Panc1 (cell line): ENCODE results near the gene EFTUD2. TPM values are rescaled to one million over a fixed set of nuclear protein-coding genes. Genes with fewer than 3 reads are reported as not detected.

Experiments used
- ATAC-seq: fragments of 200-7000 bp; cut with Tn5 transposase; 2 replicates; pipeline ENCODE4 v1.9.1; 2020; ENCODE audit warnings: mild to moderate bottlenecking, moderate library complexity
- Bru-seq: library from RNA; stranded (reverse); fragments of 400-500 nt; gene quantifications from one replicate; lab custom pipeline; 2021; lab: Mats Ljungman, UMichigan
- BruChase-seq, 2 experiments: library from RNA; stranded (reverse); fragments of 400-500 nt; gene quantifications; one replicate each; lab custom pipeline; 2021; lab: Mats Ljungman, UMichigan
- BruUV-seq: library from RNA; stranded (reverse); fragments of 400-500 nt; replicated peaks from 2 replicates; lab custom pipeline; 2021; lab: Mats Ljungman, UMichigan
- CTCF ChIA-PET: fragments of 300-600 bp; sonication (Branson Sonifier 250); formaldehyde crosslinking; loops from one replicate; lab custom pipeline; 2022; ENCODE audit warnings: antibody characterized with exemption; lab: Charles Lee
- POLR2A ChIA-PET: fragments of 300-600 bp; sonication (Branson Sonifier 250); formaldehyde crosslinking; loops from one replicate; lab custom pipeline; 2022; ENCODE audit warnings: antibody characterized with exemption; lab: Charles Lee
- DNase-seq: peaks from one replicate; pipeline ENCODE4 v3.0.0-alpha.2; 2010; ENCODE audit warnings: low read depth, low spot score
- H3K27ac ChIP-seq: 2 replicates; pipeline ENCODE4 v1.5.1; 2011; ENCODE audit warnings: mild to moderate bottlenecking, low read length, inconsistent platforms
- H3K27me3 ChIP-seq: fragments of 200-500 bp; sonication (Bioruptor generic); 2 replicates; pipeline ENCODE4 v1.6.0; 2014; ENCODE audit warnings: low read length, inconsistent platforms; ENCODE audit not compliant: control insufficient read depth, insufficient read depth
- H3K36me3 ChIP-seq: fragments of 200-500 bp; sonication (Bioruptor generic); 2 replicates; pipeline ENCODE4 v1.5.1; 2014; ENCODE audit warnings: inconsistent platforms, mild to moderate bottlenecking, low read length, moderate library complexity; ENCODE audit not compliant: control insufficient read depth, insufficient read depth
- H3K4me1 ChIP-seq: 2 replicates; pipeline ENCODE4 v1.5.1; 2011; ENCODE audit warnings: inconsistent platforms, mild to moderate bottlenecking, low read length, moderate library complexity; ENCODE audit not compliant: control insufficient read depth, insufficient read depth
- H3K4me3 ChIP-seq, 2 experiments: 2 replicates each; pipeline ENCODE4 v1.5.1; 2011 to 2012; ENCODE audit warnings: low read depth in 2 of 2, low read length in 2 of 2, mild to moderate bottlenecking in 2 of 2, inconsistent platforms in 1 of 2, moderate library complexity in 1 of 2
- H3K9me3 ChIP-seq: fragments of 200-500 bp; sonication (Bioruptor generic); 2 replicates; pipeline ENCODE4 v1.5.1; 2014; ENCODE audit warnings: low read depth, mild to moderate bottlenecking, inconsistent platforms, low read length, moderate library complexity; ENCODE audit not compliant: control insufficient read depth, insufficient read depth
- CTCF ChIP-seq: fragments of 450-650 bp; IDR thresholded peaks from 2 replicates; pipeline ENCODE4 v1.5.1; 2017; ENCODE audit warnings: mild to moderate bottlenecking
- POLR2AphosphoS5 ChIP-seq: IDR thresholded peaks from 2 replicates; pipeline ENCODE4 v1.6.1; 2012; ENCODE audit warnings: mild to moderate bottlenecking, low read depth, low read length, moderate library complexity
- REST ChIP-seq, 2 experiments: IDR thresholded peaks; 2 replicates each; pipeline ENCODE4 v1.6.1; 2011 to 2012; ENCODE audit warnings: low read depth in 2 of 2, control low read depth in 1 of 2, low read length in 1 of 2, mild to moderate bottlenecking in 1 of 2, moderate library complexity in 1 of 2; ENCODE audit not compliant: insufficient read depth in 1 of 2
- SIN3A ChIP-seq: IDR thresholded peaks from 2 replicates; pipeline ENCODE4 v1.6.1; 2012; ENCODE audit warnings: low read depth, mild to moderate bottlenecking, low read length, moderate library complexity, borderline replicate concordance; ENCODE audit not compliant: insufficient read depth
- TCF7L2 ChIP-seq: IDR thresholded peaks from 2 replicates; pipeline ENCODE4 v1.6.1; 2011; ENCODE audit warnings: mild to moderate bottlenecking, low read depth, low read length, inconsistent platforms
- in situ Hi-C: cut with HindIII; loops from 2 replicates; pipeline ENCODE4 v1.10.0; 2016; ENCODE audit warnings: low sequenced_read_pairs, low pct_unique_long_range_greater_than_20kb
- intact Hi-C: fragments of 100-400 bp; cut with micrococcal nuclease; formaldehyde crosslinking; loops from one replicate; pipeline ENCODE4 v1.10.0; 2022; ENCODE audit not compliant: unreplicated experiment
- long read RNA-seq: library from polyadenylated mRNA; unstranded; transcript quantifications from one replicate; pipeline ENCODE4 v2.0.0, GENCODE V29; 2021; ENCODE audit not compliant: unreplicated experiment
- polyA plus RNA-seq: library from polyadenylated mRNA; unstranded; fragments of >200 nt; gene quantifications from one replicate; pipeline ENCODE4 v1.2.1, GENCODE V29; 2012; ENCODE audit warnings: missing spikeins; ENCODE audit not compliant: insufficient read length
- total RNA-seq: library from RNA; stranded (reverse); gene quantifications from one replicate; pipeline ENCODE4 v1.2.1, GENCODE V29; 2021; ENCODE audit not compliant: unreplicated experiment

Gene EFTUD2
- total RNA-seq, result 98.0 TPM
- 63.8 TPM for polyA plus RNA-seq
- Bru-seq, nascent RNA, result percentile 76 among the genes with signal in this experiment
- BruChase-seq, experiment 1, labeled RNA remaining after a 2-hour chase, result percentile 74 among the genes with signal in this experiment
- percentile 84 among the genes with signal in this experiment for BruChase-seq, experiment 2, labeled RNA remaining after a 6-hour chase
- long read RNA-seq, full-length matches to known transcripts, result 154 of 222 reads
- long read RNA-seq, partial matches to known transcripts, result 43 of 222 reads
- long read RNA-seq, other reads (novel, unspliced or antisense), result 25 of 222 reads

GRCh38 chr17:44899074-44899782 is at the start of gene EFTUD2:
Gene EFTUD2 (minus strand): TSS chr17:44899445. CDS start chr17:44894521, 4,924 bp downstream.
- H3K27me3 ChIP-seq, result no peaks in the 10 kb centered on the region
- in situ Hi-C loops (no loop called here), intact Hi-C loops (no loop called here)
- H3K4me3 ChIP-seq, result peak within 1 kb of the TSS; percentile 67 to 87
- no peaks in the 10 kb centered on the region for H3K9me3 ChIP-seq
- H3K4me1 ChIP-seq, result peaks cover 14% of the 10 kb centered on the region
- BruUV-seq, result no TSS peak
- H3K36me3 ChIP-seq, result peaks cover 6% of the 10 kb centered on the region; the same call in 1 of the 2 replicates
- H3K27ac ChIP-seq, result peak within 1 kb of the TSS; percentile 90
- TF ChIP-seq CTCF (no peak), TCF7L2 (no peak), SIN3A (no peak; the same call in 1 of the 2 replicates), REST (IDR thresholded peaks at IDR 0.05; ENCODE audit: insufficient read depth in 1 of 2, low read depth in 2 of 2, low read length in 1 of 2) (no peak), POLR2AphosphoS5 (peak; percentile 90)
- CTCF ChIA-PET, result interaction anchor here (0.6 kb wide), 1 partner anchor 20 kb away, joined by 4 read pairs; no protein-coding TSS in a partner anchor
- DNase-seq (peak; percentile 69), ATAC-seq (peak; percentile 93)
- POLR2A ChIA-PET, result no interaction called here

GRCh38 chr17:44948315-44948795 is 49.1 kb upstream of the EFTUD2 start:
- Histone ChIP-seq H3K27me3 (no peaks in the 10 kb centered on the region), H3K4me1 (0 out of 2 replicates have a peak, but pooled peaks cover 2% of the 10 kb centered on the region), H3K27ac (peak overlapping the region; percentile 95), H3K4me3 (peak overlapping the region; percentile 72 to 79), H3K36me3 (peaks cover 5% of the 10 kb centered on the region), H3K9me3 (no peaks in the 10 kb centered on the region)
- ChIA-PET CTCF (no interaction called here), POLR2A (no interaction called here)
- intact Hi-C loops (no loop called here), in situ Hi-C loops (no loop called here)
- TF ChIP-seq POLR2AphosphoS5 (no peak), SIN3A (no peak), CTCF (no peak), REST (IDR thresholded peaks at IDR 0.05; ENCODE audit: insufficient read depth in 1 of 2, low read depth in 2 of 2, low read length in 1 of 2) (no peak), TCF7L2 (no peak)
- no peak for DNase-seq
- no peak for ATAC-seq
- BruUV-seq, result no TSS peak
